Measurements from ENCODE around the gene DEDD. TPM values are rescaled to one million over a fixed set of nuclear protein-coding genes. Genes with fewer than 3 reads are reported as not detected.

The DEDD gene
- total and polyA plus RNA-seq, 2 of the 13 experiments (the other 11 are each of a cell fraction or from before 2014, with no cell fraction given), result 12.6 to 27.8 TPM

DNA sequence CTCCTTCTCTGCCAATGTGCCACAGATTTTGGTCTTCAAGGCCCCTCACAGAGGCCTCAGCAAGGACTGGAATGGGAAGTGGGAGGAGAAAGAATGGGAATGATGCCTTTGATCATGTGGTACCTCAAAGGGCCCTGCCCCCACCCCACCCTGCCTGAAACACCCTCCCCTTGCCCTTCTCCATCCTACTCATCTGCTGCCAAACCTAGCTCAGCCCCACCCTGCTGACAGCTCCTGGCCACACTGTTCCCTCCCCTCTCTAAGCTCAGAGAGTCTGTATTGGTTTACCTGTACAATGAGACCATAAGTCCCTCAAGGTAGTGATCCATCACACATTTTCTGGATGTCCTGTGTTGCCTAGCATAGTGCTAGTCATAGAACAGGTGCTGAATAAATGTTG, 56.1 kb downstream of the DEDD start:
- no peaks in the 10 kb centered on the region for H3K79me2 ChIP-seq (ENCODE audit: insufficient read depth, low read length)
- ATAC-seq (no peak), FAIRE-seq (no peak), DNase-seq (ENCODE audit: low spot score) (no peak)
- POLR2A ChIA-PET, result no interaction called here
- intact Hi-C loops (cut with micrococcal nuclease; ENCODE audit: unreplicated experiment), result no loop called here
- no peak overlapping the region for H3K27ac ChIP-seq (ENCODE audit: extremely low read length, insufficient read depth, low read length)
- no peak overlapping the region for H2AFZ ChIP-seq (ENCODE audit: low read length)
- TF ChIP-seq MTA3 (CRISPR knock-in tag; IDR thresholded peaks at IDR 0.05), result no peak
- no peak for TF ChIP-seq RORA (CRISPR knock-in tag; IDR thresholded peaks at IDR 0.05)
- no peak for TF ChIP-seq SP1 (IDR thresholded peaks at IDR 0.05)
- no peak for TF ChIP-seq SP1 (CRISPR knock-in tag; IDR thresholded peaks at IDR 0.05)
- TF ChIP-seq NONO (IDR thresholded peaks at IDR 0.05), result no peak
- TF ChIP-seq NONO (CRISPR knock-in tag; conservative IDR thresholded peaks at IDR 0.05), result no peak
- TF ChIP-seq TEAD3 (CRISPR knock-in tag; optimal IDR thresholded peaks at IDR 0.05; ENCODE audit: borderline replicate concordance), result no peak
- TF ChIP-seq ZNF256 (CRISPR knock-in tag; conservative IDR thresholded peaks at IDR 0.05), result no peak
- TF ChIP-seq, protein P1, sequence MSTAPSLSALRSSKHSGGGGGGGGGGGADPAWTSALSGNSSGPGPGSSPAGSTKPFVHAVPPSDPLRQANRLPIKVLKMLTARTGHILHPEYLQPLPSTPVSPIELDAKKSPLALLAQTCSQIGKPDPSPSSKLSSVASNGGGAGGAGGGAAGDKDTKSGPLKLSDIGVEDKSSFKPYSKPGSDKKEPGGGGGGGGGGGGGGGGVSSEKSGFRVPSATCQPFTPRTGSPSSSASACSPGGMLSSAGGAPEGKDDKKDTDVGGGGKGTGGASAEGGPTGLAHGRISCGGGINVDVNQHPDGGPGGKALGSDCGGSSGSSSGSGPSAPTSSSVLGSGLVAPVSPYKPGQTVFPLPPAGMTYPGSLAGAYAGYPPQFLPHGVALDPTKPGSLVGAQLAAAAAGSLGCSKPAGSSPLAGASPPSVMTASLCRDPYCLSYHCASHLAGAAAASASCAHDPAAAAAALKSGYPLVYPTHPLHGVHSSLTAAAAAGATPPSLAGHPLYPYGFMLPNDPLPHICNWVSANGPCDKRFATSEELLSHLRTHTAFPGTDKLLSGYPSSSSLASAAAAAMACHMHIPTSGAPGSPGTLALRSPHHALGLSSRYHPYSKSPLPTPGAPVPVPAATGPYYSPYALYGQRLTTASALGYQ (CRISPR knock-in tag; IDR thresholded peaks at IDR 0.05), result no peak
- no peak for TF ChIP-seq ZNF619 (CRISPR knock-in tag; IDR thresholded peaks at IDR 0.05)
- TF ChIP-seq PLRG1 (conservative IDR thresholded peaks at IDR 0.05), result no peak
- no peak for TF ChIP-seq ZIK1 (CRISPR knock-in tag; IDR thresholded peaks at IDR 0.05; ENCODE audit: borderline replicate concordance, low read depth)
- TF ChIP-seq CEBPG (CRISPR knock-in tag; IDR thresholded peaks at IDR 0.05), result no peak
- TF ChIP-seq, protein P2, sequence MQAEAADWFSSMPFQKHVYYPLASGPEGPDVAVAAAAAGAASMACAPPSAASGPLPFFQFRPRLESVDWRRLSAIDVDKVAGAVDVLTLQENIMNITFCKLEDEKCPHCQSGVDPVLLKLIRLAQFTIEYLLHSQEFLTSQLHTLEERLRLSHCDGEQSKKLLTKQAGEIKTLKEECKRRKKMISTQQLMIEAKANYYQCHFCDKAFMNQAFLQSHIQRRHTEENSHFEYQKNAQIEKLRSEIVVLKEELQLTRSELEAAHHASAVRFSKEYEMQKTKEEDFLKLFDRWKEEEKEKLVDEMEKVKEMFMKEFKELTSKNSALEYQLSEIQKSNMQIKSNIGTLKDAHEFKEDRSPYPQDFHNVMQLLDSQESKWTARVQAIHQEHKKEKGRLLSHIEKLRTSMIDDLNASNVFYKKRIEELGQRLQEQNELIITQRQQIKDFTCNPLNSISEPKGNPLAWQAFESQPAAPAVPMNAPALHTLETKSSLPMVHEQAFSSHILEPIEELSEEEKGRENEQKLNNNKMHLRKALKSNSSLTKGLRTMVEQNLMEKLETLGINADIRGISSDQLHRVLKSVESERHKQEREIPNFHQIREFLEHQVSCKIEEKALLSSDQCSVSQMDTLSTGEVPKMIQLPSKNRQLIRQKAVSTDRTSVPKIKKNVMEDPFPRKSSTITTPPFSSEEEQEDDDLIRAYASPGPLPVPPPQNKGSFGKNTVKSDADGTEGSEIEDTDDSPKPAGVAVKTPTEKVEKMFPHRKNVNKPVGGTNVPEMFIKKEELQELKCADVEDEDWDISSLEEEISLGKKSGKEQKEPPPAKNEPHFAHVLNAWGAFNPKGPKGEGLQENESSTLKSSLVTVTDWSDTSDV (CRISPR knock-in tag; IDR thresholded peaks at IDR 0.05), result no peak
- TF ChIP-seq ZNF614 (CRISPR knock-in tag; IDR thresholded peaks at IDR 0.05; ENCODE audit: borderline replicate concordance), result no peak
- TF ChIP-seq, protein P3, sequence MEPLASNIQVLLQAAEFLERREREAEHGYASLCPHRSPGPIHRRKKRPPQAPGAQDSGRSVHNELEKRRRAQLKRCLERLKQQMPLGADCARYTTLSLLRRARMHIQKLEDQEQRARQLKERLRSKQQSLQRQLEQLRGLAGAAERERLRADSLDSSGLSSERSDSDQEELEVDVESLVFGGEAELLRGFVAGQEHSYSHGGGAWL (CRISPR knock-in tag; IDR thresholded peaks at IDR 0.05), result no peak
- no peaks in the 10 kb centered on the region for H3K9me3 ChIP-seq (ENCODE audit: low read length)
- peaks cover 41% of the 10 kb centered on the region for H3K4me1 ChIP-seq (ENCODE audit: insufficient read depth, low read length)
- H3K27me3 ChIP-seq (ENCODE audit: control insufficient read depth in 1 of 2, insufficient read depth in 2 of 2, low read length in 2 of 2), result no peaks in the 10 kb centered on the region; a peak in 1 of 5 replicates
- BruUV-seq (replicated peaks), result no TSS peak
- H3K4me3 ChIP-seq (replicated peaks in 1 of 3; ENCODE audit: insufficient read depth in 1 of 3, low read depth in 2 of 3, low read length in 3 of 3), result no peak overlapping the region
- H3K9ac ChIP-seq (ENCODE audit: insufficient read depth, low read depth, low read length), result no peak overlapping the region
- no peaks in the 10 kb centered on the region for H3K36me3 ChIP-seq (replicated peaks in 1 of 2; ENCODE audit: control insufficient read depth in 1 of 2, insufficient read depth in 2 of 2, low read length in 2 of 2)
- in situ Hi-C loops (cut with HindIII; ENCODE audit: extremely low pct_ligation_motif_present, low pct_unique_long_range_greater_than_20kb), result no loop called here
- no peak overlapping the region for H3K4me2 ChIP-seq (ENCODE audit: low read depth, low read length)
- CTCF ChIA-PET (ENCODE audit: low intra/inter-chr PET ratio, low total read pairs), result no interaction called here
- no peaks in the 10 kb centered on the region for H4K20me1 ChIP-seq (ENCODE audit: insufficient read depth, low read length)

Data from HepG2 (cell line).